NCI-H526 (cell line): ENCODE results near the gene SURF6.
"Not testable (repeated sequence)": the region's sequence is repeated elsewhere in the genome, so short reads cannot be mapped to it uniquely, and the experiment has no call there.

Source experiments
- DNase-seq, 2 experiments: peaks; one replicate each; lab custom pipeline; 2025; lab: John Stamatoyannopoulos, UW

SURF6 gene

GRCh38 chr9:133347985-133348717 lies 12.2 kb upstream of the SURF6 start, which contains the start of the genes MED22 and RPL7A:
Gene MED22 (minus strand): TSS chr9:133348131. CDS start chr9:133346662, 1,469 bp downstream.
Gene RPL7A (plus strand): TSS chr9:133348218. CDS start chr9:133348244, 26 bp downstream.
- DNase-seq: peak; percentile 82 to 92

- DNase-seq: peak in 1 of 2 experiments; percentile 30
Observed at GRCh38 chr9:133347515-133347984, 11.6 kb upstream of the SURF6 start.

GRCh38 chr9:133346021-133346785 lies 10.2 kb upstream of the SURF6 start:
- no peak for DNase-seq

- no peak for DNase-seq
Observed at GRCh38 chr9:133345596-133345995, 9.6 kb upstream of the SURF6 start.

GRCh38 chr9:133344979-133345378 lies 9.0 kb upstream of the SURF6 start:
- no peak for DNase-seq

- DNase-seq: no peak
Observed at GRCh38 chr9:133344071-133344470, 8.1 kb upstream of the SURF6 start.

GRCh38 chr9:133342570-133342969 lies 6.6 kb upstream of the SURF6 start:
- no peak for DNase-seq

GRCh38 chr9:133342069-133342406 lies 6.0 kb upstream of the SURF6 start:
- peak in 1 of 2 experiments; percentile 31 for DNase-seq

- DNase-seq: no peak
Observed at GRCh38 chr9:133341369-133342068, 5.5 kb upstream of the SURF6 start.

GRCh38 chr9:133340916-133341315 lies 4.9 kb upstream of the SURF6 start:
- DNase-seq: no peak

GRCh38 chr9:133340256-133340655 lies 4.3 kb upstream of the SURF6 start:
- no peak for DNase-seq

GRCh38 chr9:133339641-133340040 lies 3.7 kb upstream of the SURF6 start:
- no peak for DNase-seq

- DNase-seq: not testable (repeated sequence)
Observed at GRCh38 chr9:133334888-133335287, 1.1 kb downstream of the SURF6 start.

- no peak for DNase-seq
Observed at GRCh38 chr9:133334161-133334560, 1.8 kb downstream of the SURF6 start.

- no peak for DNase-seq
Observed at GRCh38 chr9:133333566-133333965, 2.4 kb downstream of the SURF6 start.

GRCh38 chr9:133333011-133333410 lies 3.0 kb downstream of the SURF6 start:
- no peak for DNase-seq

GRCh38 chr9:133332381-133332730 lies 3.6 kb downstream of the SURF6 start:
- DNase-seq: no peak

GRCh38 chr9:133331641-133332380 lies 4.2 kb downstream of the SURF6 start:
- no peak for DNase-seq

GRCh38 chr9:133331221-133331620 lies 4.8 kb downstream of the SURF6 start:
- no peak for DNase-seq

- peak in 1 of 2 experiments; percentile 23 for DNase-seq
Observed at GRCh38 chr9:133329306-133330156, 6.5 kb downstream of the SURF6 start.
